NCI-H1436 (cell line): ENCODE measurements around the gene SLC2A8.
A peak's percentile ranks its signal among the peaks of the same experiment; 100 is the strongest.

Experiments used
- DNase-seq: peaks from one replicate; lab custom pipeline; 2025; lab: John Stamatoyannopoulos, UW

The SLC2A8 gene, protein sequence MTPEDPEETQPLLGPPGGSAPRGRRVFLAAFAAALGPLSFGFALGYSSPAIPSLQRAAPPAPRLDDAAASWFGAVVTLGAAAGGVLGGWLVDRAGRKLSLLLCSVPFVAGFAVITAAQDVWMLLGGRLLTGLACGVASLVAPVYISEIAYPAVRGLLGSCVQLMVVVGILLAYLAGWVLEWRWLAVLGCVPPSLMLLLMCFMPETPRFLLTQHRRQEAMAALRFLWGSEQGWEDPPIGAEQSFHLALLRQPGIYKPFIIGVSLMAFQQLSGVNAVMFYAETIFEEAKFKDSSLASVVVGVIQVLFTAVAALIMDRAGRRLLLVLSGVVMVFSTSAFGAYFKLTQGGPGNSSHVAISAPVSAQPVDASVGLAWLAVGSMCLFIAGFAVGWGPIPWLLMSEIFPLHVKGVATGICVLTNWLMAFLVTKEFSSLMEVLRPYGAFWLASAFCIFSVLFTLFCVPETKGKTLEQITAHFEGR

GRCh38 chr9:127396808-127397645, at the start of gene SLC2A8:
Gene SLC2A8, plus strand, starts transcription at chr9:127397169. Its CDS starts 62 bp downstream, at chr9:127397231.
- peak; percentile 99 for DNase-seq

DNA sequence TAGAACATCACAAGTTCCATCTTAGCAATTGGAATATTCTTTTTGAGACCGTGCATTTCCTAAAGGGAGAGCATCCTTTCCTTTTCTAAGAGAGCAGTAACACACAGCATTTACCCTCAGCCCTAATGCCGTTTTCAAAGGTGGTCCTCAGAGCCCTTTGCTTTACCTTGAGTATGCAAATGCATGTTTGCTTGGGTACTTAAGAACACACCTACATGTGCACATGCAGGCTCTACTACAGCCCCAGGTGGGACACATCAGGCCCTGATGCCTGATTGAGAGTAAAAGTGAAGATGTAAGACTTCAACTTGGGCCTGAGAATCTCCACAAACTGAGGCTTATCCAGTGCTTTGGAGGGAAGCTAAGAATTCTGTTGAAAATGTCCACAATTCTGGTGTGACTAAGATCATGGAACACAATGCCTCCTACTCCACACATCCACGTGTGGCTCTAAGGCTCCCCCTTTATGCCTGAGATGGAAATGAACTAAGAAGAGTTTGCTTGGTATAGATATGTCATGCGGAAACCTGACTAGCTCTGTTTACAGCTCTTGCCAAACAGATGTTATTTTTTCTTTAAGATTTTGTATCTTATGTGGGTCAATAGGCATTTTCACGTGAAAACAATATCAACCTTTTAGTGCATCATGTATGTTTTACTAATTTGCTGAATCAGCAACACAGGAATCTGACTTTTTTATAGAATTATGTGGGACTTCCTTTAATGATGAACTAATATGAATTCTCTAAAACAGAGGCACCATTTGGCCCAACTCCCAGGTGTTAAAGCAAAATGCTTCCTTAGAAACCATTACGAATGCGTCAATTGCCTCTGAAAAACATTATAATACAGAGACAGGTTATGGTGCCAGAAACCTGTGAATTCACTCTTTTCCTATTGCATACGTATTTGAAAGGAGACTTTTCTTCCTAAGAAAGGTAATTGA, 48.9 kb upstream of the SLC2A8 start:
- no peak for DNase-seq

DNA sequence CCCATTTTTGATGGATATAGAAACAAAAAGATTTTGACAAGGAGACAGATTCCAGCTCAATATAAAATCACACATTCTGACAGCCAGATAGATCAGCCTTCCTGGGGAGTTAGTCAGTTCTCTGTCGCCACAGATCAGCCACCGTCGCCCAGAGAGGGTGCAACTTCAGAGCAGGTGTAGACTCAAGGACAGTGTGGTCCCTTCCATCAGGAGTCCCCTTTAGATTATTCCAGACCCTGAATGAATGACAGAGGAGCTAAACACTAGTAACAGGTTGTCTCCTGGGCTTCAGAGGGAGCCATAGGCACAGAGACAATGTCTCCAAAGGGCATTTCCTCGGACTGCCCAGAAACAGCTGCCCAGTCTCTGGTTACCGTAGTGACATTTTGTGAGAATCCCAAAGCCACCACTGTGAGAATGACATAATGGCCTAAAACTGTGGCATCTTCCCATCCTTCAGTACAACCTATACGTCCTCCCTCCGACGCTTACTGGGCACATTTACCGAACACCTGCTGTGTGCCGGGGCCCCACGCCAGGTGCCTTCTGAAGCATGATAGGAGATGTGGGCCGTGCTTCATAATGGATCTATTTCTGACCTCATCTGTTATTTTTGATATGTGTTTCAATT, 47.4 kb upstream of the SLC2A8 start:
- no peak for DNase-seq

- peak; percentile 34 for DNase-seq
These were observed 45.5 kb upstream of the SLC2A8 start for GRCh38 chr9:127351182-127352166.

- DNase-seq = no peak
These were observed 43.1 kb upstream of the SLC2A8 start for GRCh38 chr9:127353882-127354281.

- no peak for DNase-seq
These were observed 40.1 kb upstream of the SLC2A8 start for GRCh38 chr9:127356906-127357305.

- no peak for DNase-seq
These were observed 38.9 kb upstream of the SLC2A8 start for GRCh38 chr9:127358023-127358535.

DNA sequence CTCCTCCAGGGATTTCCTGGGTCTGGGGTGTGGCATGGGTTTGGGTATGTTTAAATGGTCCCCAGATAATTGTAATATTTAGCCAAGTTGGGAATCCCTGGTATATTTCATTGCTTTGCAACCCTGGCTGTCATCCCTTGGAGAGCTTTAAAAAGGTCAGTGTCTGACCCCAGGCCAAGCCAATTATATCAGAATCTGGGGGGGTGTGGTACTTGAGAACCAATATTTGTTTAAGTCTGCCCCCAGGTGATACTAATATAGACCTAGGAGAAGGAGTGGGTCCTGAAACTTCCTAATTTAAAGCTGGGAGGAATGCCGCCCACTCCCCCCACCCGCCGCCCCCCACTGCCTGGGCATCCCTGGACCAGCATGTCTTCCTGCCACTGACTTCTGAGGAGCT, 38.2 kb upstream of the SLC2A8 start:
- no peak for DNase-seq

DNA sequence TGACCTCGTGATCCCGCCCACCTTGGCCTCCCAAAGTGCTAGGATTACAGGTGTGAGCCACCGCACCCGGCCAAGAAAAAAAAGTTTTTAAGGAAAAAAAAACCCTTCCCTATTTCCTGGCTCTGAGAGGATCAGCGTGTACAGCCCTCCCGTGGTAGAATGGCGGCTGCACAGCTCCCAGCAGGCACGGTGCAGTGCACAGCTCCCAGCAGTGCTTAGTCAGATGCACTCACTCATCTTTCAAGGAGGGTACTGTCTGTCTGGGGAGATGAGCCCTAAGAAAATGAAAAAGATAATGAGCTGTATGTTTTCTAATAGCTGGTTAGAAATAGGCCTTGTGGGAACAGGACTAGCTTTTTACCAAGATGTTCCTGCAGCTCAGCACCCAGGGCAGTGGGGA, 36.7 kb upstream of the SLC2A8 start:
- DNase-seq = no peak

DNA sequence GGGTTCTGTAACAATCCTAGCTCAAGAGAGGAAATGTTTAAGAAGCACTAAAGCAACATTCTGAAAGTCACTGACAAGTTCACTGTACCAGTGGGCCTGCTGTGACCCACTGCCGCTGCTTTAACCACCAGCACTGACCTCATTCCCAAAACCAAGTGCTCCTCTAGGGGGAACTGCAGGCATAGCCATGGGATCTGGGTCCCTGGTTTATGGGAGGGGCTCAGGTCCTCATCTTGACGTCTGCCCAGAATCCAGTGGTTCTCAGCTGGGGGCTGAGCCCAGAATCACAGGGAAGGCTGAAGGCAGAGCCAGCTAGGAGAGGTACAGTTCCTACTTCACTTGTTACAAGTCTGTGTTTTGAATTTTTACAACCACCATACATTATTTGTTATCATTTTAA, 36.1 kb upstream of the SLC2A8 start:
- DNase-seq = no peak

GRCh38 chr9:127361561-127361960, 35.4 kb upstream of the SLC2A8 start:
- no peak for DNase-seq

DNA sequence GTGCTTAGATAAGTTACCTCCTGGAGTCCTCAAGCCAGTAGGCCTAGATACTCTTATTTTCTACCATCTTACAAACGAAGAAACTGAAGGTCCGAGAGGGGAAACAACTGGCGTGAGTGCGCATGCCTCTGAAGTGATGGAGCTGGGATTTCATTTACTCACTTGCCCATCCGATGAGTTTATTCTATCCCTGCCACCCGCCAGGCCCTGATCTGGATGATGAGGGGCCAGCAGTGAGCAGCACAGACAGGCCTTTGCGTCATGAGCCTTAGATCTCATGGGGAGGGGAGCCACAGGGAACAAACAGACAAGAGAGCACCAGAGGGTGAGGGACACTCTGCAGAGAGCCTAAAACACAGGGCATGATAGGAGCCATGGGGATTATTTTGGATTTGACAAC, 34.1 kb upstream of the SLC2A8 start:
- no peak for DNase-seq

DNA sequence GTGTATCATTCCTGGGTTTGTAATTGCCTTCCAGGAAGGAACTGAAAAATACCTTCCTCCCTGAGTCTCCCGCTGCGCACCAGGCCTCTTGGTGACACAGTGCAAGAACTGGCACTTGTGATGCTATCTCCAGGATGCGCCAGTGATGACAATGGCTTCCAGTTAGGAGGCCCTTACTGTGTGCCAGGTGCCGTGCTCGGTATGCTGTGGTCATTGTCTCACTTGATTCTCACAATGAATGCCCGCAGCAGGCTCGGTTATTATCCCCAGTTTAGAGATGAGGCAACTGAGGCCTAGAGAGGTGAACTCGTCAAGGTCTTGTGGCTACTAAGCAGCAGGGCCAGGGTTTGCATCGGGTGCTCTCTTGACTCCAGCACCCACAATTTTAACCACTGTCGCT, 31.5 kb upstream of the SLC2A8 start:
- no peak for DNase-seq

GRCh38 chr9:127366594-127366993, 30.4 kb upstream of the SLC2A8 start:
- no peak for DNase-seq

- no peak for DNase-seq
These were observed 28.0 kb upstream of the SLC2A8 start for GRCh38 chr9:127368852-127369402.

GRCh38 chr9:127369428-127369827, 27.5 kb upstream of the SLC2A8 start:
- no peak for DNase-seq

GRCh38 chr9:127370147-127370579, 26.8 kb upstream of the SLC2A8 start:
- DNase-seq = no peak

GRCh38 chr9:127370672-127371648, 26.0 kb upstream of the SLC2A8 start:
- DNase-seq = no peak
